Keratinocyte (primary cell): ENCODE results near the gene CHST13.

Source experiments
- CTCF ChIP-seq, 3 experiments: IDR thresholded peaks in 1 of 3; conservative IDR thresholded peaks in 1 of 3; optimal IDR thresholded peaks in 1 of 3; 2 replicates in 2 of 3; 3 replicates in 1 of 3; pipeline versions ENCODE3 to v1.5.1; 2011; ENCODE audit warnings: low read length in 3 of 3, mild to moderate bottlenecking in 3 of 3, moderate library complexity in 2 of 3, control low read depth in 1 of 3, inconsistent platforms in 1 of 3; ENCODE audit not compliant: insufficient read depth in 2 of 3; ENCODE audit errors: extremely low read depth in 1 of 3
- EZH2 ChIP-seq: IDR thresholded peaks from one replicate; pipeline ENCODE4 v1.6.1; 2012; ENCODE audit warnings: inconsistent platforms, mild to moderate bottlenecking, low read length, moderate library complexity

- no peak for TF ChIP-seq EZH2
- TF ChIP-seq CTCF (optimal IDR thresholded peaks at IDR 0.05 in 1 of 3, IDR thresholded peaks at IDR 0.05 in 1 of 3, conservative IDR thresholded peaks at IDR 0.05 in 1 of 3; ENCODE audit: extremely low read depth in 1 of 3, insufficient read depth in 2 of 3, low read length in 3 of 3) = no peak
These were observed 21.3 kb upstream of the CHST13 start for GRCh38 chr3:126502656-126503055.
